Renal cortex interstitium (tissue), 11 donors: ENCODE results near the gene RESP18. TPM values are rescaled to one million over a fixed set of nuclear protein-coding genes. Genes with fewer than 3 reads are reported as not detected.

Experiments used
- DNase-seq, 11 donors: peaks; one replicate each; pipeline ENCODE4 v3.0.0-alpha.2; 2013; ENCODE audit warnings: low read depth in 9 of 11, low spot score in 4 of 11; ENCODE audit errors: extremely low read depth in 1 of 11
- polyA plus RNA-seq, 3 donors: library from polyadenylated mRNA; unstranded; fragments of 120-200 nt; gene quantifications; one replicate each; pipeline ENCODE4 v1.2.1, GENCODE V29; 2013; ENCODE audit not compliant: insufficient read length in 3 of 3

The RESP18 gene
- polyA plus RNA-seq, 3 donors: not detected

DNA sequence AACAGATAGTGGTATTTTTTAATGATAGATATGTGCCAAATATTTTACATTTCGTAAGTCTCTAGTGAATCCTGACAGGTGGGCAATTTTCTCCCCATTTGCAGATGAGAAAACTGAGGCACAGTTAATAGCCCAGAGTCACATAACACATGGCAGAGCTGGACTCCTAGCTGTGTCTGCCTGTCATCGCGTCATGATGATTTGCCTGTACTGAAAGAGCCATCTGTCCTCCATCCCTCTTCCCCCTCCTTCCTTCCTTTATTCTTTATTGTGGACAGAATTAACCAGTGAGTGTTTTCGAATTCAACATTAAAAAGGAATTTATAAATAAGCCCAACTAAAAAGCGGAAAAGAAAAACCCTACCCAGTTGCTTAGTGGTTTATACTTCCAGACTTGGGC is 50.2 kb downstream of the RESP18 start:
- DNase-seq: no peak

DNA sequence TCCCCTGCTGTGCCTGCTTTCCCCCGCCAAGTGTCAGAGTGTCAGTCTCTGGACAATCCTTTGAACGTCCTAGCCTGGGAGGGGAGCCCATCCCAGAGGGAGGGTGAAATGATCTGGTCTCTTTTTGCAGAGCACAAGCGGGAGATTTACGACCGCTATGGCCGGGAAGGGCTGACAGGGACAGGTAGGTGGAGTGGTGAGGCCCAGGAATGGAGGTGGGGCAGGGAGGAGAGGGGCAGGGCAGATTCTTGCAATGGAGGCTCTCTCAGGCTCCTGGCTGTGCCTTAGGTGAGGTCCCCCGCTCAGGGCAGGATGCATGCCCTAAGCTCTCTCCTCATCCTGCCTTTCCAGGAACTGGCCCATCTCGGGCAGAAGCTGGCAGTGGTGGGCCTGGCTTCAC is 51.0 kb downstream of the RESP18 start:
- DNase-seq: no peak

DNA sequence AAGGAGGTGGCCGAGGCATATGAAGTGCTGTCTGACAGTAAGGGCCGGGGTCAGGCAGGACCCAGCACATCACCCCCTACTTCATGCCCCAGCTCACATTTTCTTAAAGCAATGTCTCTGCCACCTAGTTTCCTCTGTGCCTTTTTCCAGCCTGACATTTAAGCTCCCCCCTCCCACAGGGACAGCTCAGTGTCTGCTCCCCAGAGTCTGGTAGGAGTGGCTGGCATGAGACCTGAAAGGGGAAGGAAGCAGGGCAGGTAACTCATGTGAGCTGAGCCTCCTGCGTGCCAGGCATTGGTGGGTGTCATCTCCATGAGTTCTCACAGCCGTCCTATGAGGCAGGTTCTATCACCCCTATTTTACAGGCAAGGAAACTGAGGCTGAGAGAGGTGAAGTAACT is 51.9 kb downstream of the RESP18 start:
- DNase-seq: no peak

DNA sequence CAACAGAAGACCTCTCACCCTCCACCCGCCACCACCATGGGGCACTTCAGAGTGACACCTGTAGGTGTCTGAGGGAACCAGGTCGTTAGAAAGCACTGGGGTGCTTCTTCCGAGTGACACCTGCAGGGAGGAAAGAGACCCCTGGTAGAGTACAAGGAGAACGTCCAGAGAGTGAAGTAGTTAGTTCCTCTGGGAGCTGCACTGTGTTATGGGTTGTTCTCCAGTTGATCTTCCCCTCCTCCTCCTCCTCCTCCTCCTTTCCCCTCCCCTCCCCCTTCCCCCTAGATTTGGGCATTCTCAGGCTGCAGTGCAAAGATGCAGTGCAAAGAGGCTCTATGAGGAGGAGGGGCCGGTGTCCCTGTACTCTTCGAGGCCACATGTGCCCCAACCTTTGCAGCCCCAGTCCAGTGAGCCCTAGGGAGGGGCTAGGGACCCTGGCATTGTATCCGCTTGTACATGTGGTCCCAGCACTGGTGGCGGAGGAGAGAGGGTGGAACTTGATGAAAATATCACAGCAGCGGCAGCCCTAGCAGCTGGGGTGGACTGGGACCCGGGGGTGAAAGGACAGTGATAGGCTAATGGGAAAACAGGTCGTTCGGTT is 52.5 kb downstream of the RESP18 start:
- DNase-seq: no peak

DNA sequence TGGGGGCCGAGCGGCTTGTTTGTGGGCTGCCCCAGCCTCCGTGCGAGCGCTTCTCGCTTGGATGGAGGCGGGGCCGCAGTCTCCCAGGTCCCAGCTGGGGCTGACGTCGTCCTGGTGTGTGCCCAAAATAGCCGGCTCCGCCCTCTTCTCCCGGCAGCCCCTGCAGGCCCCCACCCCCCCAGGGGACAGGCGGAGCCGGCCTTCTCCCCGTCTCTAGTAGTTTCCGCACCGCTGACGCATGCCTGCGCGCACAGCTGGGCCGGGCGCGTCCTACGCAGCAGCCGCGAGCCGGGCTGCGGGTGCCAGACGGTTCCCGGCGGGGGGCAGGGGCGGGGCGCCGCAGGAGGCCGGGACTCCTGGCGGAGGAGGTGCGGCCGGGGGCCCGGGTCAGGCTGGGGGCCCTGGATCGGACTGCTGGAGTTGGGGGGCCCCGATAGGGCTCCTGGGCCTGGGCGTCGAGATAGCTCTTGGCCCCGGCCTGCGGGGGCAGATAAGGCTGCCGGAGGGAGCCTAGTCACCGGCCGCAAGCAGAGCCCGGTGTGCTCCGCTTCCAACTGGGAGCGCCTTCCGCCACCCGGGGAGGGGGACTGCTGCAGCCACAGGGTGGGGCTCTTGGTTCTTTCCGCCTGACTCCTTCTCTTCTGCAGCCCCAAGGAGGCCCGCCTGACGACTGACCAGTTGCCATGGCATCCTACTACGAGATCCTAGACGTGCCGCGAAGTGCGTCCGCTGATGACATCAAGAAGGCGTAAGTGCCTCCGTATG is 53.2 kb downstream of the RESP18 start, which contains the start of gene DNAJB2:
TSS of gene DNAJB2 (plus strand) at position 216 of the 765 bp plus-strand sequence. CDS start at position 684, 468 bp downstream.
- peak; percentile 90 to 98 (median 96) for DNase-seq

DNA sequence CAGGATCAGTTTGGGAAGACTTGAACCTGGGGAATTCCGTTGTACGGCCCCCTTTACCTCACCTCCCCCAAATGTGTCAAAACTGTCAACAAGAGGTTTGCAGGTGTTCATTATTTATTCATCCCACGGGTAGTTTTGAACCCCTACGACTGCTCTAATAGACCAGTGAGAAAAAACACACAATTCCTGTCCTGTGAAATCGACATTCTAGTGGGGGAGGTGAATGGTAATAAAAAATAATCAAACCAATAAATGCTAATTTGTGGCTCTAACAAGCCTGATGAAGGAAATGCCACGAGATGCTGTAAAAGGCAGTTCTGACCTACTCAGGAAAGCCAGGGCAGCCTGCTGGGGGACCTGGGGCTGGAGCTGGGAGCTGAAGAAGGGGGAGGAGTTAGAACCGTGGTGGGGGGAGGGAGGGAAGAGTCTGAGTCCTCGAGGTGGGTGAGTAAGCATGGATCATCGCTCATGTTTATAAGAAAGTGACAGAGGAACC is 53.8 kb downstream of the RESP18 start:
- no peak for DNase-seq

DNA sequence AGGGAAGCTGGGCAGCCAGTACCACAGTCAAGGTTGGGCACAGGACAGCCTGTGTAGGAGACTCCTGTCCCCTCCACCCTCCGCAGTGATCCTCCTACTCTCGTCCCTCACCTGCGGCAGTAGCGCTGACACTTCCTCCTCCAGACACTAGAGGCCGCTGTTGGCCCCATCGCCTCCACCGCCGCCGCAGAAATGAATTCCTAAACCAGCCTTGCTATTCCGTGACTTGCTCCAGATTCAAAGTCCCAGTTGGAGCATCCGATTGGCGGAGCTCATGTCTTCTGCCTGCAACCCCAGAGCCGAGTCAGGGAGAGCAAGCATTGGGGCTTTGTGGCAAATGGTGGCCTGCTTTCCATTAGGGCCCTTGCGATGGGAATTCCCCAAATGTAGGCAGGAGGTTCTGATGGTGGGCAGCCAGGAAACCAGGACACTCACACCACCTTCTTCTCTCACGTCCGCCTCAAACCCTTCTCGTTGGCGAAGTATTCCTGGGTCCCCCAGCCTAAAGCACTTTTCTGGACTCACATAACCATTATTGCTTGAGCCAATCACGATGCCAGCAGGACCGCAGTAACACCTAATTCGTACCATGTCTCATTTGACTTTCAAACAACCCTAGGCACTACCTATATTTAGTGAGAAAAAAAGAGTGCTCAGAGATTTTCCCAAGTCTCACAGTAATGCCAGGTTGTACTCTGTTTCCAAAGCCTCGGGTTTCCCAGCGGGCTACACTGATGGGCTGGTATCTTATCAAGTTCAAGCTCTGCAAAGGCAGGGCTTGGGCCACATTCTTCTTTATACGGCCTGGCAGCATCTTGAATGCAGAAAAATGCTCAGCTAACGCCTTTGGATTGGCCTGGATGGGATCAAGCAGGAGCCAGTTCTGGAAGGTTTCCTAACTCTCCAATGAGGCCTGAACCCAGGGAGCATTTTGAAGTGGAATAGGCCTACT is 54.6 kb downstream of the RESP18 start:
- DNase-seq: peak in 5 of 11 donors; percentile 63 to 77 (median 70)

Other genes with a start within 250 kb of the RESP18 start
- 10 to 100 TPM; 16.7 to 21.4 (median 17.0) TPM for gene NHEJ1, start 171.9 kb downstream of the RESP18 start, polyA plus RNA-seq
- 10 to 100 TPM; 17.6 to 35.0 (median 22.7) TPM for gene SLC23A3, start 162.7 kb downstream of the RESP18 start, polyA plus RNA-seq
- 10 to 100 TPM; 61.4 to 71.9 (median 68.9) TPM for gene CNPPD1, start 155.8 kb downstream of the RESP18 start, polyA plus RNA-seq
- 100 to 1,000 TPM; 111 to 116 (median 116) TPM for gene RETREG2, start 154.5 kb downstream of the RESP18 start, polyA plus RNA-seq
- gene ZFAND2B, start 126.0 kb downstream of the RESP18 start, polyA plus RNA-seq: 10 to 100 TPM; 36.1 to 50.4 (median 43.0) TPM
- 10 to 100 TPM; 42.1 to 50.2 (median 44.7) TPM for gene ABCB6, start 113.8 kb downstream of the RESP18 start, polyA plus RNA-seq
- gene ATG9A, start 103.1 kb downstream of the RESP18 start, polyA plus RNA-seq: 10 to 100 TPM; 43.7 to 48.2 (median 48.0) TPM
- gene ANKZF1, start 102.9 kb downstream of the RESP18 start, polyA plus RNA-seq: 10 to 100 TPM; 51.6 to 94.0 (median 62.8) TPM
- gene GLB1L, start 87.3 kb downstream of the RESP18 start, polyA plus RNA-seq: 10 to 100 TPM; 24.1 to 27.6 (median 24.4) TPM
- 10 to 100 TPM; 37.3 to 38.3 (median 38.1) TPM for gene STK16, start 87.3 kb downstream of the RESP18 start, polyA plus RNA-seq
- gene TUBA4B, start 79.5 kb downstream of the RESP18 start, polyA plus RNA-seq: 1 to 10 TPM in 1 of 3 donors, under 1 TPM in 2; 0.79 to 1.0 (median 0.93) TPM
- 100 to 1,000 TPM in 1 of 3 donors, 10 to 100 TPM in 2; 27.7 to 111 (median 37.9) TPM for gene TUBA4A, start 78.8 kb downstream of the RESP18 start, polyA plus RNA-seq
- 10 to 100 TPM; 64.9 to 83.6 (median 72.3) TPM for gene DNAJB2, start 53.4 kb downstream of the RESP18 start, polyA plus RNA-seq
- under 1 TPM in 2 of 3 donors, not detected in 1; 0.16 to 0.65 TPM for gene PTPRN, start 23.3 kb downstream of the RESP18 start, polyA plus RNA-seq
- 10 to 100 TPM; 53.6 to 73.9 (median 65.7) TPM for gene DNPEP, start 55.2 kb upstream of the RESP18 start, polyA plus RNA-seq
- gene DES, start 85.6 kb upstream of the RESP18 start, polyA plus RNA-seq: 1 to 10 TPM; 6.1 to 7.0 (median 6.5) TPM
- 10 to 100 TPM in 2 of 3 donors, 1 to 10 TPM in 1; 9.2 to 16.8 (median 12.7) TPM for gene SPEG, start 102.1 kb upstream of the RESP18 start, polyA plus RNA-seq
- 10 to 100 TPM; 33.5 to 36.8 (median 34.1) TPM for gene GMPPA, start 166.1 kb upstream of the RESP18 start, polyA plus RNA-seq
- gene ASIC4, start 181.7 kb upstream of the RESP18 start, polyA plus RNA-seq: under 1 TPM; 0.12 to 0.29 (median 0.26) TPM
- gene CHPF, start 211.1 kb upstream of the RESP18 start, polyA plus RNA-seq: 10 to 100 TPM; 17.6 to 40.6 (median 33.8) TPM
- gene TMEM198, start 211.3 kb upstream of the RESP18 start, polyA plus RNA-seq: 1 to 10 TPM; 2.2 to 3.7 (median 3.6) TPM
- 100 to 1,000 TPM; 111 to 199 (median 149) TPM for gene OBSL1, start 238.8 kb upstream of the RESP18 start, polyA plus RNA-seq
- gene INHA, start 239.6 kb upstream of the RESP18 start, polyA plus RNA-seq: 1 to 10 TPM in 2 of 3 donors, under 1 TPM in 1; 0.73 to 5.1 (median 1.3) TPM